ENCODE results near the gene CLIC5.

- TF ChIP-seq CTCF (conservative IDR thresholded peaks at IDR 0.05; ENCODE audit: low read length) (no peak), EZH2phosphoT487 (IDR thresholded peaks at IDR 0.05; ENCODE audit: borderline replicate concordance, low read depth, low read length) (no peak)
Observed at GRCh38 chr6:45880676-45881075, 135.0 kb downstream of the CLIC5 start.
